B cell (primary cell): Measurements from ENCODE around the gene N4BP2. TPM values are rescaled to one million over a fixed set of nuclear protein-coding genes. Genes with fewer than 3 reads are reported as not detected.

ENCODE experiments used
- ATAC-seq: fragments of 200-7000 bp; cut with Tn5 transposase; one replicate; pipeline ENCODE4 v1.10.0; 2021; ENCODE audit warnings: low read depth, mild to moderate bottlenecking, moderate number of reproducible peaks, moderate library complexity
- CTCF ChIA-PET: fragments of 350-600 bp; sonication (Branson Sonifier 250); formaldehyde crosslinking; loops from one replicate; lab custom pipeline; 2021; ENCODE audit warnings: antibody characterized with exemption, inconsistent platforms; lab: Charles Lee
- POLR2A ChIA-PET: fragments of 350-600 bp; sonication (Branson Sonifier 250); formaldehyde crosslinking; loops from one replicate; lab custom pipeline; 2021; ENCODE audit warnings: antibody characterized with exemption; lab: Charles Lee
- DNase-seq: peaks from one replicate; pipeline ENCODE4 v3.0.0; 2013
- H2AFZ ChIP-seq: 2 replicates; pipeline ENCODE4 v1.6.1; 2012; ENCODE audit warnings: mild to moderate bottlenecking, low read depth, low read length; ENCODE audit not compliant: insufficient read depth, poor library complexity, severe bottlenecking
- H3K27ac ChIP-seq, 2 donors: 1 replicate in 1 of 2; 2 replicates in 1 of 2; pipeline ENCODE4 v1.5.1; 2012 to 2013; ENCODE audit warnings: low read length in 2 of 2, mild to moderate bottlenecking in 2 of 2, moderate library complexity in 1 of 2
- H3K27me3 ChIP-seq, 4 experiments: fragments of 200-600 bp in 1 of 4; sonication (generic) in 1 of 4; replicated peaks in 1 of 4; 1 replicate in 2 of 4; 2 replicates in 2 of 4; pipeline versions ENCODE4 v1.6.1 to v1.7.0; 2013 to 2016; ENCODE audit warnings: low read length in 3 of 4, mild to moderate bottlenecking in 2 of 4, mixed read lengths in 1 of 4, moderate library complexity in 1 of 4; ENCODE audit not compliant: insufficient read depth in 4 of 4, control insufficient read depth in 3 of 4; ENCODE audit errors: control extremely low read depth in 1 of 4
- H3K36me3 ChIP-seq, 2 experiments: replicated peaks in 1 of 2; 1 replicate in 1 of 2; 2 replicates in 1 of 2; pipeline versions ENCODE4 v1.6.1 to v1.7.1; 2013; ENCODE audit warnings: low read length in 1 of 2; ENCODE audit not compliant: insufficient read depth in 2 of 2, control insufficient read depth in 1 of 2; ENCODE audit errors: control extremely low read depth in 1 of 2, extremely low read depth in 1 of 2
- H3K4me1 ChIP-seq, 2 donors: fragments of 200-600 bp in 1 of 2; sonication (generic) in 1 of 2; 1 replicate in 1 of 2; 2 replicates in 1 of 2; pipeline versions ENCODE4 v1.5.1 to v1.6.1; 2013 to 2017; ENCODE audit warnings: low read length in 2 of 2; ENCODE audit not compliant: control insufficient read depth in 2 of 2, insufficient read depth in 2 of 2
- H3K4me2 ChIP-seq: replicated peaks from 2 replicates; pipeline ENCODE3; 2012; ENCODE audit warnings: mild to moderate bottlenecking, low read depth, low read length; ENCODE audit not compliant: poor library complexity, severe bottlenecking
- H3K4me3 ChIP-seq, 5 experiments: fragments of 200-600 bp in 1 of 5; sonication (generic) in 1 of 5; 1 replicate in 3 of 5; 2 replicates in 2 of 5; pipeline versions ENCODE4 v1.5.1 to v1.7.0; 2011 to 2016; ENCODE audit warnings: low read length in 4 of 5, mild to moderate bottlenecking in 4 of 5, low read depth in 2 of 5, control low read depth in 1 of 5, moderate library complexity in 1 of 5; ENCODE audit not compliant: insufficient read depth in 1 of 5; ENCODE audit errors: control extremely low read depth in 1 of 5, extremely low read depth in 1 of 5
- H3K79me2 ChIP-seq: fragments of 200-600 bp; sonication (generic); one replicate; pipeline ENCODE4 v1.6.0; 2016; ENCODE audit warnings: low read length; ENCODE audit not compliant: control insufficient read depth, insufficient read depth
- H3K9ac ChIP-seq: fragments of 200-600 bp; sonication (generic); 2 replicates; pipeline ENCODE4 v1.6.1; 2017; ENCODE audit warnings: mild to moderate bottlenecking, low read length, moderate library complexity
- H3K9me3 ChIP-seq, 3 donors: one replicate each; pipeline versions ENCODE4 v1.6.1 to v1.7.1; 2013; ENCODE audit warnings: low read length in 2 of 3; ENCODE audit not compliant: control insufficient read depth in 2 of 3, insufficient read depth in 1 of 3; ENCODE audit errors: control extremely low read depth in 1 of 3
- H4K20me1 ChIP-seq: 2 replicates; pipeline ENCODE4 v1.6.0; 2012; ENCODE audit warnings: mild to moderate bottlenecking, low read length; ENCODE audit not compliant: insufficient read depth, control insufficient read depth, poor library complexity, severe bottlenecking
- H3K27ac Mint-ChIP-seq: one replicate; pipeline ENCODE4 v1.8.0; 2021; ENCODE audit warnings: mixed read lengths
- H3K27me3 Mint-ChIP-seq: one replicate; pipeline ENCODE4 v1.8.0; 2021; ENCODE audit warnings: mixed read lengths
- H3K4me1 Mint-ChIP-seq: one replicate; pipeline ENCODE4 v1.8.0; 2021; ENCODE audit warnings: mixed read lengths
- H3K4me3 Mint-ChIP-seq: one replicate; pipeline ENCODE4 v1.8.0; 2021; ENCODE audit warnings: mixed read lengths
- H3K9me3 Mint-ChIP-seq: one replicate; pipeline ENCODE4 v1.8.0; 2022; ENCODE audit warnings: mixed read lengths; ENCODE audit not compliant: insufficient read depth
- CTCF ChIP-seq: fragments of 200-600 bp; IDR thresholded peaks from one replicate; pipeline ENCODE4 v1.8.0; 2022; ENCODE audit warnings: antibody characterized with exemption, mild to moderate bottlenecking
- EZH2 ChIP-seq: IDR thresholded peaks from 2 replicates; pipeline ENCODE4 v1.6.1; 2012; ENCODE audit warnings: borderline replicate concordance, low read depth, mild to moderate bottlenecking, moderate library complexity, low read length; ENCODE audit not compliant: insufficient read depth, poor library complexity, severe bottlenecking
- whole genome bisulfite sequencing: methylation state at CpG from one replicate; pipeline ENCODE4 v1.1.5; 2013; ENCODE audit warnings: missing lambda C conversion rate; ENCODE audit not compliant: insufficient coverage; 5-methylcytosine and 5-hydroxymethylcytosine counted together
- intact Hi-C: fragments of 100-400 bp; cut with micrococcal nuclease; formaldehyde crosslinking; loops from one replicate; pipeline ENCODE4 v1.10.0; 2022
- polyA plus RNA-seq: library from polyadenylated mRNA; depleted of rRNA; stranded (reverse); fragments of >200 nt; gene quantifications from 2 replicates; pipeline ENCODE4 v1.2.3, GENCODE V29; 2012
- total RNA-seq, 2 donors: library from RNA; stranded (reverse); fragments of 120-200 nt in 1 of 2; gene quantifications; 1 replicate in 1 of 2; 2 replicates in 1 of 2; pipeline versions ENCODE4 v1.2.3 to v1.2.4, GENCODE V29; 2013 to 2022

Gene N4BP2
- total and polyA plus RNA-seq, 2 donors (not counting 1 experiment from before 2014, with no cell fraction given): 2.4 to 12.8 TPM

- Mint-ChIP-seq H3K27ac (peak overlapping the region; percentile 34), H3K4me3 (peak overlapping the region; percentile 50), H3K9me3 (no peaks in the 10 kb centered on the region), H3K27me3 (no peaks in the 10 kb centered on the region), H3K4me1 (peaks cover 64% of the 10 kb centered on the region)
- Histone ChIP-seq H3K36me3 (no peaks in the 10 kb centered on the region), H3K79me2 (peaks cover 19% of the 10 kb centered on the region), H3K4me3 (no peak overlapping the region), H3K9ac (no peak overlapping the region), H3K9me3 (peaks cover 0 to 2% (median 0%) of the 10 kb centered on the region in 3 donors), H3K4me1 (peaks cover 51 to 65% of the 10 kb centered on the region in 2 donors), H2AFZ (no peak overlapping the region), H3K27ac (peak overlapping the region in 1 of 2 donors; percentile 13), H4K20me1 (no peaks in the 10 kb centered on the region), H3K4me2 (peak overlapping the region; percentile 20), H3K27me3 (no peaks in the 10 kb centered on the region)
- no peak for TF ChIP-seq CTCF
- no peak for TF ChIP-seq EZH2
- 100% methylated on average over 1 of the region's 3 CpGs for whole genome bisulfite sequencing
- ChIA-PET CTCF (interaction anchor here (1.2 to 9.3 kb wide), 8 partner anchors 13 to 134 kb away, joined by 3 to 93 read pairs (median 8); partner anchors contain the start of gene RHOH), POLR2A (interaction anchor here (0.7 kb wide), 1 partner anchor 143 kb away, joined by 5 read pairs; no protein-coding TSS in a partner anchor)
- ATAC-seq (no peak), DNase-seq (no peak)
- intact Hi-C loops: no loop called here
Observed at GRCh38 chr4:40182954-40183353, 126.3 kb downstream of the N4BP2 start.
